Iris pigment epithelial cell (primary cell): Measurements from ENCODE around the gene PHRF1.

ENCODE experiments used
- DNase-seq: peaks from one replicate; pipeline ENCODE4 v3.0.0-alpha.2; 2011; ENCODE audit warnings: low read depth

The PHRF1 gene

GRCh38 chr11:615504-616319, 39.4 kb downstream of the PHRF1 start, which contains the start of gene IRF7:
Gene IRF7, minus strand, starts transcription at chr11:615950. Its CDS starts 586 bp downstream, at chr11:615364.
- DNase-seq = peak; percentile 91

GRCh38 chr11:616320-617198, 40.3 kb downstream of the PHRF1 start:
- no peak for DNase-seq

GRCh38 chr11:617199-617911, 41.1 kb downstream of the PHRF1 start:
- DNase-seq = no peak

GRCh38 chr11:617912-618682, 41.8 kb downstream of the PHRF1 start:
- DNase-seq = no peak

GRCh38 chr11:618856-619627, 42.8 kb downstream of the PHRF1 start:
- DNase-seq = no peak

GRCh38 chr11:619628-620050, 43.4 kb downstream of the PHRF1 start:
- no peak for DNase-seq

- DNase-seq = no peak
Measured at GRCh38 chr11:620201-620600, 43.9 kb downstream of the PHRF1 start.

- no peak for DNase-seq
Measured at GRCh38 chr11:620935-621814, 44.9 kb downstream of the PHRF1 start.

- no peak for DNase-seq
Measured at GRCh38 chr11:621838-622237, 45.6 kb downstream of the PHRF1 start.

GRCh38 chr11:623349-623869, 47.1 kb downstream of the PHRF1 start:
- no peak for DNase-seq

GRCh38 chr11:623999-624704, 47.9 kb downstream of the PHRF1 start:
- no peak for DNase-seq

- DNase-seq = no peak
Measured at GRCh38 chr11:624705-625635, 48.7 kb downstream of the PHRF1 start, which contains the start of gene CDHR5. Gene CDHR5, minus strand, starts transcription at chr11:624955. Its CDS starts 53 bp downstream, at chr11:624902.

GRCh38 chr11:625636-626268, 49.5 kb downstream of the PHRF1 start:
- DNase-seq = no peak

GRCh38 chr11:626475-627307, 50.4 kb downstream of the PHRF1 start, which contains the start of gene SCT:
Gene SCT, minus strand, starts transcription at chr11:627181. Its CDS starts 38 bp downstream, at chr11:627143.
- no peak for DNase-seq

GRCh38 chr11:627308-627576, 51.0 kb downstream of the PHRF1 start:
- no peak for DNase-seq

GRCh38 chr11:628056-628455, 51.8 kb downstream of the PHRF1 start:
- no peak for DNase-seq
